Activated CD4-positive, CD25-positive, alpha-beta regulatory T cell (primary cell): ENCODE data around the gene GRAMD1B.

Experiments
- DNase-seq, 4 experiments: peaks; one replicate each; lab custom pipeline; 2025; lab: John Stamatoyannopoulos, UW

The GRAMD1B gene

GRCh38 chr11:123535401-123535800 lies 105.3 kb downstream of the GRAMD1B start:
- no peak for DNase-seq

GRCh38 chr11:123536690-123537437 lies 106.8 kb downstream of the GRAMD1B start:
- DNase-seq: no peak

GRCh38 chr11:123537726-123538125 lies 107.7 kb downstream of the GRAMD1B start:
- no peak for DNase-seq

- no peak for DNase-seq
These were observed 113.7 kb downstream of the GRAMD1B start for GRCh38 chr11:123543797-123544196.

GRCh38 chr11:123544631-123545375 lies 114.7 kb downstream of the GRAMD1B start:
- DNase-seq: no peak

- DNase-seq: no peak
These were observed 115.7 kb downstream of the GRAMD1B start for GRCh38 chr11:123545726-123546270.

GRCh38 chr11:123546515-123546914 lies 116.4 kb downstream of the GRAMD1B start:
- no peak for DNase-seq

- DNase-seq: no peak
These were observed 117.1 kb downstream of the GRAMD1B start for GRCh38 chr11:123547180-123547579.

- DNase-seq: no peak
These were observed 118.7 kb downstream of the GRAMD1B start for GRCh38 chr11:123548774-123549173.

- no peak for DNase-seq
These were observed 120.2 kb downstream of the GRAMD1B start for GRCh38 chr11:123549926-123550917.

- DNase-seq: no peak
These were observed 121.0 kb downstream of the GRAMD1B start for GRCh38 chr11:123551079-123551478.

- no peak for DNase-seq
These were observed 126.6 kb downstream of the GRAMD1B start for GRCh38 chr11:123556633-123557032.

- DNase-seq: no peak
These were observed 128.7 kb downstream of the GRAMD1B start for GRCh38 chr11:123558536-123559315.

GRCh38 chr11:123559523-123559955 lies 129.5 kb downstream of the GRAMD1B start:
- no peak for DNase-seq

- no peak for DNase-seq
These were observed 129.9 kb downstream of the GRAMD1B start for GRCh38 chr11:123560006-123560405.

- no peak for DNase-seq
These were observed 131.3 kb downstream of the GRAMD1B start for GRCh38 chr11:123561431-123561800.

GRCh38 chr11:123562158-123562557 lies 132.1 kb downstream of the GRAMD1B start:
- no peak for DNase-seq

GRCh38 chr11:123562829-123563228 lies 132.8 kb downstream of the GRAMD1B start:
- DNase-seq: no peak

- DNase-seq: no peak
These were observed 134.2 kb downstream of the GRAMD1B start for GRCh38 chr11:123564221-123564620.

GRCh38 chr11:123566852-123567251 lies 136.8 kb downstream of the GRAMD1B start:
- no peak for DNase-seq

- no peak for DNase-seq
These were observed 137.4 kb downstream of the GRAMD1B start for GRCh38 chr11:123567466-123567865.
